HG03469 (cell line): Measurements from ENCODE around the gene POM121L2.

Experiments
- ATAC-seq: cut with Tn5 transposase; IDR thresholded peaks from one replicate; pipeline ENCODE4 v1.9.1; 2021; ENCODE audit warnings: mild to moderate bottlenecking, moderate library complexity, moderate number of reproducible peaks; ENCODE audit not compliant: unreplicated experiment

The POM121L2 gene

DNA sequence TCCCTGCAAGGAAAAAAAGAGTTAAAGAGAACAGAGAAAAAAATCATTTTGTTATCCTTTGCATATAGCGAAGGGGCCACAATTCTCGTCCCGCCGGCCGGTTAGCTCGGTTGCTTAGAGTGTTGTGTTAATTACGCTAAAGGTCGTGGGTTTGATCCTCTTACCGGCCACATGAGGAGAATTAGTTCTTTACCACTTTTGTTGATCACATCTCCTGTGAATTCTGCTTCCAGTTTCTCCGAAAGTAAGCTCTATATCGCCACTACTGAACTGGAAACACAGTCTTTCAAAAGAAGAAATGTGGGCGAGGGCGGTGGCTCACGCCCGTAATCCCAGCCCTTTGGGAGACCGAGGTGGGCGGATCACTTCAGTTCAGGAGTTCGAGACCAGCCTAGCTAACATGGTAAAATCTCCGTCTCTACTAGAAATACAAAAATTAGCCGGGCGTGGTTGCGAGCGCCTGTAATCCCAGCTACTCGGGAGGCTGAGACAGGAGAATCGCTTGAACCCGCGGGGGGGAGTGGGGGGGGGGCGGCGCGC is 51.2 kb downstream of the POM121L2 start:
- no peak for ATAC-seq

DNA sequence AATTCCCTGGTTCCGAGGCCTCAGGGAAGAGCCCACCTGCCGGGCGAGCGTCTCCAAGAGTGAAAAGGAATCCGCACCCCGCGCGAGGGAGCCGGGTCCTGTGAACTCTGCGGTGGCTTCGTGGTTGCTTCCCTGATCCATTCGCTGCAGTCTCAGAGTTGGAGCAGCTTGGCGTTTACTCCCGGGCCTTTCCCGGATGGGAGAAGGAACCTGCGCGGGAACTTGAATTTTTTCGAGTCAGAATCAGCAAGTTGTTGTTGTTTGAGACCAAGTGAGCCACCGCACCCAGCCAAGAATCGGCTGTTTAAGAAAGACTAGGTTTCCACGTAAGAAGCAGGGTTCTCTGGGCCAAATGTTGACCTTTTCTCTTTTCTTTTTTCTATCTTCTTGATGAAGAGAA is 51.7 kb downstream of the POM121L2 start:
- no peak for ATAC-seq
